Erythroblast (primary cell): ENCODE results near the gene C22orf39.

ENCODE experiments used
- GATA1 ChIP-seq: IDR thresholded peaks from 2 replicates; pipeline ENCODE4 v1.6.1; 2011; ENCODE audit warnings: low read depth, mild to moderate bottlenecking, control low read depth, low read length, moderate library complexity
- POLR2A ChIP-seq: IDR thresholded peaks from 2 replicates; pipeline ENCODE4 v1.6.1; 2011; ENCODE audit warnings: mild to moderate bottlenecking, low read length

DNA sequence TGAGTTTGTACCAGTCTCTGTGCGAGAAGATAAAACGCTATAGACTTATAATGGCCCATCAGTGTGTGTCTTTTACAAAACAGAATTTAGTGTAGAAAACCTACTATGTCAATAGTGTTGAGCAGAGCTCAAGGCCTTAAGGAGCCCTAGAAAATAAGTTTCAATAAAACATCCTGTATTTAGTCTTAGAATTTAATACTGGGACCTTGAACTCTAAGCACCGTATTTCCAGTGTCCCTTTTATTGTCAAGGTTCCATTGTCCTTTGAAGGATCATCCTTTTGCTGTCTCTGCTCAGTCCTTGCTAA, 48.8 kb upstream of the C22orf39 start:
- TF ChIP-seq POLR2A = no peak
- TF ChIP-seq GATA1 = no peak
